Ovary (tissue), 9 donors: ENCODE results near the gene HHEX. TPM values are rescaled to one million over a fixed set of nuclear protein-coding genes. Genes with fewer than 3 reads are reported as not detected.
"Not testable (repeated sequence)": the region's sequence is repeated elsewhere in the genome, so short reads cannot be mapped to it uniquely, and the experiment has no call there.

Source experiments
- DNase-seq, 5 donors: peaks; one replicate each; pipeline ENCODE4 v3.0.0-alpha.2; 2019 to 2020
- H3K27ac ChIP-seq, 2 donors: fragments of 200-600 bp; one replicate each; pipeline versions ENCODE4 v1.5.1 to v1.8.0; 2019 to 2022
- H3K27me3 ChIP-seq: fragments of 200-600 bp; one replicate; pipeline ENCODE4 v1.8.0; 2022
- H3K36me3 ChIP-seq: fragments of 200-600 bp; sonication (generic); one replicate; pipeline ENCODE4 v1.5.1; 2019
- H3K4me1 ChIP-seq: one replicate; pipeline ENCODE4 v1.8.1; 2013; ENCODE audit warnings: mild to moderate bottlenecking, moderate library complexity; ENCODE audit not compliant: insufficient read depth
- H3K4me3 ChIP-seq: fragments of 200-600 bp; sonication (generic); one replicate; pipeline ENCODE4 v1.5.1; 2017
- H3K9me3 ChIP-seq, 2 donors: fragments of 200-600 bp in 1 of 2; sonication (generic) in 1 of 2; one replicate each; pipeline versions ENCODE4 v1.5.1 to v1.8.1; 2013 to 2019; ENCODE audit warnings: mild to moderate bottlenecking in 1 of 2, moderate library complexity in 1 of 2
- CTCF ChIP-seq, 3 donors: fragments of 450-650 bp in 2 of 3; fragments of 200-600 bp in 1 of 3; IDR thresholded peaks; one replicate each; pipeline versions ENCODE4 v1.5.1 to v1.8.0; 2016 to 2022; ENCODE audit warnings: antibody characterized with exemption in 3 of 3, mild to moderate bottlenecking in 1 of 3
- EP300 ChIP-seq: sonication (generic); formaldehyde crosslinking; IDR thresholded peaks from one replicate; pipeline ENCODE4 v1.6.1; 2017; ENCODE audit warnings: antibody characterized with exemption
- POLR2A ChIP-seq: fragments of 450-650 bp; IDR thresholded peaks from one replicate; pipeline ENCODE4 v1.6.1; 2017; ENCODE audit warnings: antibody characterized with exemption, mild to moderate bottlenecking, moderate library complexity
- WGBS, 3 donors: extraction: QIAGEN DNeasy Blood & Tissue Kit in 1 of 3; methylation state at CpG; one replicate each; pipeline versions ENCODE4 v1.1.5 to v1.1.7; 2013 to 2017; 5-methylcytosine and 5-hydroxymethylcytosine counted together
- intact Hi-C, 4 donors: fragments of 100-400 bp; cut with DNase I; formaldehyde crosslinking; loops; one replicate each; pipeline versions ENCODE4 v1.11.0 to v1.15.1; 2022 to 2023
- polyA plus RNA-seq, 2 donors: library from polyadenylated mRNA; stranded (reverse); fragments of 200-250 nt in 1 of 2; fragments of 350-450 nt in 1 of 2; fragmentation: Illumina TruSeq in 1 of 2; extraction: RNeasy Lipid Tissue Mini Kit (QIAGEN cat#74804) in 1 of 2; gene quantifications; one replicate each; pipeline ENCODE4 v1.2.3, GENCODE V29; 2013 to 2014
- total RNA-seq, 7 donors: library from RNA; depleted of rRNA in 2 of 7; stranded (reverse); fragments of >200 nt in 2 of 7; fragmentation: NEBNext Ultra II Directional in 3 of 7; extraction: Animal tissue kit (Norgen Biotek cat#: 25700) in 3 of 7; gene quantifications; one replicate each; pipeline versions ENCODE4 v1.1.0 to v1.2.4, GENCODE V29; 2016 to 2023
- donor health status: DM: no; HTN: no; CAD: no; lungs with moderate emphysema.
- donor health status: DM: no; HTN: no; CAD: no.
- donor health status: Bipolar disorder and iron deficiency.
- donor health status: DM: yes; HTN: yes; CAD: no.
- donor health status: DM: no; HTN: no; CAD: no.
- donor health status: DM: yes; HTN: yes; CAD: no.

HHEX gene
- total and polyA plus RNA-seq, 9 donors: 2.1 to 14.6 (median 4.2) TPM

- Histone ChIP-seq H3K27ac (no peak overlapping the region), H3K4me1 (no peaks in the 10 kb centered on the region), H3K4me3 (no peak overlapping the region), H3K36me3 (no peaks in the 10 kb centered on the region), H3K27me3 (no peaks in the 10 kb centered on the region), H3K9me3 (no peaks in the 10 kb centered on the region)
- TF ChIP-seq EP300: no peak
- intact Hi-C loops: no loop called here
- DNase-seq: no peak
These were observed 44.5 kb downstream of the HHEX start for GRCh38 chr10:92734301-92734700.

GRCh38 chr10:92735938-92736337, 46.2 kb downstream of the HHEX start:
- Histone ChIP-seq H3K27me3 (no peaks in the 10 kb centered on the region), H3K4me3 (no peak overlapping the region), H3K36me3 (no peaks in the 10 kb centered on the region), H3K4me1 (no peaks in the 10 kb centered on the region), H3K9me3 (no peaks in the 10 kb centered on the region), H3K27ac (no peak overlapping the region)
- WGBS, 3 donors: 86 to 89% (median 87%) methylated on average over 3 of the region's 3 CpGs
- no peak for DNase-seq
- TF ChIP-seq CTCF (IDR thresholded peaks at IDR 0.05) (no peak), EP300 (no peak), POLR2A (no peak)
- intact Hi-C loops: no loop called here

- no peak for TF ChIP-seq POLR2A
- TF ChIP-seq CTCF (IDR thresholded peaks at IDR 0.05): no peak
- TF ChIP-seq EP300: no peak
- DNase-seq: no peak
- 89 to 92% (median 92%) methylated on average over 7 of the region's 7 CpGs for WGBS, 3 donors
These were observed 47.7 kb downstream of the HHEX start for GRCh38 chr10:92737484-92737883.

GRCh38 chr10:92740762-92741161, 51.0 kb downstream of the HHEX start:
- intact Hi-C loops: no loop called here
- H3K4me3 ChIP-seq: no peak overlapping the region
- no peak for TF ChIP-seq CTCF (IDR thresholded peaks at IDR 0.05)
- TF ChIP-seq POLR2A: no peak
- no peak for TF ChIP-seq EP300
- no peaks in the 10 kb centered on the region for H3K36me3 ChIP-seq
- H3K27me3 ChIP-seq: no peaks in the 10 kb centered on the region
- no peaks in the 10 kb centered on the region for H3K4me1 ChIP-seq
- no peak overlapping the region for H3K27ac ChIP-seq
- no peak for DNase-seq
- H3K9me3 ChIP-seq: no peaks in the 10 kb centered on the region
- 81 to 85% (median 83%) methylated on average over 3 of the region's 3 CpGs for WGBS, 3 donors

More at GRCh38 chr10:92737484-92737883, 47.7 kb downstream of the HHEX start:
- Histone ChIP-seq H3K4me1 (no peaks in the 10 kb centered on the region), H3K27ac (no peak overlapping the region), H3K9me3 (no peaks in the 10 kb centered on the region), H3K36me3 (no peaks in the 10 kb centered on the region), H3K27me3 (no peaks in the 10 kb centered on the region), H3K4me3 (no peak overlapping the region)
- intact Hi-C loops: no loop called here

- 90 to 93% (median 90%) methylated on average over 4 of the region's 4 CpGs for WGBS, 3 donors
These were observed 52.0 kb downstream of the HHEX start for GRCh38 chr10:92741741-92742140.

More at GRCh38 chr10:92741741-92742140, 52.0 kb downstream of the HHEX start:
- intact Hi-C loops, H3K9me3 ChIP-seq, H3K27me3 ChIP-seq, H3K4me3 ChIP-seq, H3K4me1 ChIP-seq, H3K27ac ChIP-seq, DNase-seq, H3K36me3 ChIP-seq: not testable (repeated sequence)
